Peyer's patch (tissue), 4 donors: Measurements from ENCODE around the gene PLK2. TPM values are rescaled to one million over a fixed set of nuclear protein-coding genes. Genes with fewer than 3 reads are reported as not detected.

Source experiments
- DNase-seq, 3 donors: peaks; one replicate each; pipeline ENCODE4 v3.0.0-alpha.2; 2017 to 2019
- H3K27ac ChIP-seq, 4 donors: fragments of 200-600 bp; sonication (generic); one replicate each; pipeline ENCODE4 v1.5.1; 2016 to 2019
- H3K27me3 ChIP-seq, 2 donors: fragments of 200-600 bp; sonication (generic); one replicate each; pipeline ENCODE4 v1.5.1; 2019
- H3K36me3 ChIP-seq, 3 donors: fragments of 200-600 bp; sonication (generic); one replicate each; pipeline ENCODE4 v1.5.1; 2016 to 2019
- H3K4me1 ChIP-seq, 4 donors: fragments of 200-600 bp; sonication (generic); one replicate each; pipeline ENCODE4 v1.5.1; 2016 to 2019
- H3K4me3 ChIP-seq, 4 donors: fragments of 200-600 bp; sonication (generic); 1 replicate in 3 of 4; 2 replicates in 1 of 4; pipeline ENCODE4 v1.5.1; 2016 to 2019; ENCODE audit warnings: mild to moderate bottlenecking in 1 of 4
- H3K9me3 ChIP-seq, 4 donors: fragments of 200-600 bp; sonication (generic); one replicate each; pipeline ENCODE4 v1.5.1; 2016 to 2019; ENCODE audit warnings: mild to moderate bottlenecking in 1 of 4
- CTCF ChIP-seq, 6 experiments: fragments of 450-650 bp in 4 of 6; fragments of 200-600 bp in 2 of 6; sonication (generic) in 1 of 6; IDR thresholded peaks; one replicate each; pipeline ENCODE4 v1.5.1; 2017 to 2019; ENCODE audit warnings: antibody characterized with exemption in 6 of 6, mild to moderate bottlenecking in 3 of 6, moderate library complexity in 1 of 6
- POLR2A ChIP-seq, 2 donors: fragments of 450-650 bp; IDR thresholded peaks; one replicate each; pipeline ENCODE4 v1.5.1; 2017; ENCODE audit warnings: antibody characterized with exemption in 2 of 2, mild to moderate bottlenecking in 2 of 2, moderate library complexity in 2 of 2
- total RNA-seq, 4 donors: library from RNA; depleted of rRNA; stranded (reverse); fragments of >200 nt; gene quantifications; one replicate each; pipeline ENCODE4 v1.1.0, GENCODE V29; 2016

PLK2 gene
- total RNA-seq, 4 donors from 2014 or later = 31.6 to 61.1 (median 43.6) TPM

GRCh38 chr5:58456026-58456425 is 3.9 kb downstream of the PLK2 start:
- H3K27ac ChIP-seq = no peak overlapping the region
- no peak for DNase-seq
- H3K9me3 ChIP-seq = no peaks in the 10 kb centered on the region
- no peaks in the 10 kb centered on the region for H3K27me3 ChIP-seq
- no peak for TF ChIP-seq POLR2A (IDR thresholded peaks at IDR 0.05)
- no peak for TF ChIP-seq CTCF (IDR thresholded peaks at IDR 0.05)
- peaks cover 0 to 24% (median 0%) of the 10 kb centered on the region in 3 donors for H3K36me3 ChIP-seq
- H3K4me3 ChIP-seq = peak overlapping the region in 1 of 4 donors; percentile 91
- H3K4me1 ChIP-seq = peaks cover 0 to 7% (median 0%) of the 10 kb centered on the region in 4 donors

- Histone ChIP-seq H3K9me3 (no peaks in the 10 kb centered on the region), H3K4me1 (peaks cover 0 to 7% (median 0%) of the 10 kb centered on the region in 4 donors), H3K27me3 (no peaks in the 10 kb centered on the region), H3K27ac (no peak overlapping the region), H3K4me3 (peak overlapping the region in 1 of 4 donors; percentile 91), H3K36me3 (peaks cover 0 to 24% (median 0%) of the 10 kb centered on the region in 3 donors)
- no peak for DNase-seq
- no peak for TF ChIP-seq CTCF (IDR thresholded peaks at IDR 0.05)
- TF ChIP-seq POLR2A (IDR thresholded peaks at IDR 0.05) = no peak
Observed at GRCh38 chr5:58455480-58455879, 4.4 kb downstream of the PLK2 start.

- Histone ChIP-seq H3K27me3 (no peaks in the 10 kb centered on the region), H3K36me3 (peaks cover 0 to 24% (median 0%) of the 10 kb centered on the region in 3 donors), H3K4me3 (peak overlapping the region in 1 of 4 donors; percentile 91), H3K4me1 (peaks cover 0 to 7% (median 0%) of the 10 kb centered on the region in 4 donors), H3K9me3 (no peaks in the 10 kb centered on the region), H3K27ac (no peak overlapping the region)
- no peak for DNase-seq
- TF ChIP-seq POLR2A (IDR thresholded peaks at IDR 0.05) (no peak), CTCF (IDR thresholded peaks at IDR 0.05) (no peak)
Observed at GRCh38 chr5:58455066-58455465, 4.8 kb downstream of the PLK2 start.

- TF ChIP-seq CTCF (IDR thresholded peaks at IDR 0.05) = no peak
- no peak for TF ChIP-seq POLR2A (IDR thresholded peaks at IDR 0.05)
Observed at GRCh38 chr5:58454025-58454424, 5.9 kb downstream of the PLK2 start.

GRCh38 chr5:58453306-58453705 is 6.6 kb downstream of the PLK2 start:
- H3K4me1 ChIP-seq = peaks cover 0 to 7% (median 0%) of the 10 kb centered on the region in 4 donors
- peaks cover 0 to 24% (median 0%) of the 10 kb centered on the region in 3 donors for H3K36me3 ChIP-seq
- no peak for DNase-seq
- H3K9me3 ChIP-seq = no peaks in the 10 kb centered on the region
- H3K4me3 ChIP-seq = no peak overlapping the region
- H3K27ac ChIP-seq = no peak overlapping the region
- H3K27me3 ChIP-seq = no peaks in the 10 kb centered on the region
- TF ChIP-seq POLR2A (IDR thresholded peaks at IDR 0.05) (no peak), CTCF (IDR thresholded peaks at IDR 0.05) (no peak)

More at GRCh38 chr5:58454025-58454424, 5.9 kb downstream of the PLK2 start:
- no peaks in the 10 kb centered on the region for H3K9me3 ChIP-seq
- no peak for DNase-seq
- H3K27me3 ChIP-seq = no peaks in the 10 kb centered on the region
- H3K36me3 ChIP-seq = peaks cover 0 to 24% (median 0%) of the 10 kb centered on the region in 3 donors
- no peak overlapping the region for H3K4me3 ChIP-seq
- peaks cover 0 to 7% (median 0%) of the 10 kb centered on the region in 4 donors for H3K4me1 ChIP-seq
- H3K27ac ChIP-seq = no peak overlapping the region
